Endothelial cell (in vitro differentiated cells): ENCODE data around the gene UNC119B. TPM values are rescaled to one million over a fixed set of nuclear protein-coding genes. Genes with fewer than 3 reads are reported as not detected.

Experiments
- DNase-seq: peaks from one replicate; pipeline ENCODE4 v3.0.0; 2021; ENCODE audit warnings: low spot score
- H3K27ac Mint-ChIP-seq: one replicate; pipeline ENCODE4 v1.8.0; 2021; ENCODE audit warnings: mixed read lengths, inconsistent platforms; ENCODE audit not compliant: unreplicated experiment
- H3K27me3 Mint-ChIP-seq: one replicate; pipeline ENCODE4 v1.8.0; 2021; ENCODE audit warnings: mild to moderate bottlenecking, moderate library complexity, mixed read lengths, inconsistent platforms; ENCODE audit not compliant: unreplicated experiment
- H3K36me3 Mint-ChIP-seq: one replicate; pipeline ENCODE4 v1.8.0; 2021; ENCODE audit warnings: mild to moderate bottlenecking, low read depth, mixed read lengths, inconsistent platforms; ENCODE audit not compliant: unreplicated experiment
- H3K4me1 Mint-ChIP-seq: one replicate; pipeline ENCODE4 v1.8.0; 2021; ENCODE audit warnings: mild to moderate bottlenecking, mixed read lengths, inconsistent platforms; ENCODE audit not compliant: unreplicated experiment
- H3K4me3 Mint-ChIP-seq: one replicate; pipeline ENCODE4 v1.8.0; 2021; ENCODE audit warnings: mild to moderate bottlenecking, mixed read lengths, inconsistent platforms; ENCODE audit not compliant: unreplicated experiment
- H3K9me3 Mint-ChIP-seq: one replicate; pipeline ENCODE4 v1.8.0; 2021; ENCODE audit warnings: mixed read lengths, inconsistent platforms; ENCODE audit not compliant: unreplicated experiment
- CTCF ChIP-seq: fragments of 200-600 bp; sonication (generic); IDR thresholded peaks from one replicate; pipeline ENCODE4 v1.5.0; 2021; ENCODE audit warnings: antibody characterized with exemption; ENCODE audit not compliant: unreplicated experiment
- total RNA-seq: library from RNA; stranded (reverse); fragmentation: NEBNext Ultra II Directional; extraction: Animal tissue kit (Norgen Biotek cat#: 25700); gene quantifications from one replicate; pipeline ENCODE4 v1.2.1, GENCODE V29; 2021; ENCODE audit not compliant: unreplicated experiment

UNC119B gene
- total RNA-seq, 1 donor from 2014 or later, result 35.0 TPM

- peak; percentile 82 for TF ChIP-seq CTCF
- H3K4me1 Mint-ChIP-seq, result peaks cover 17% of the 10 kb centered on the region
- peak; percentile 77 for DNase-seq
- H3K4me3 Mint-ChIP-seq, result no peak overlapping the region
- peaks cover 12% of the 10 kb centered on the region for H3K27me3 Mint-ChIP-seq
- H3K36me3 Mint-ChIP-seq, result peaks cover 21% of the 10 kb centered on the region
- H3K27ac Mint-ChIP-seq, result no peak overlapping the region
- no peaks in the 10 kb centered on the region for H3K9me3 Mint-ChIP-seq
These were observed 3.7 kb downstream of the UNC119B start for GRCh38 chr12:120713861-120714482.

DNA sequence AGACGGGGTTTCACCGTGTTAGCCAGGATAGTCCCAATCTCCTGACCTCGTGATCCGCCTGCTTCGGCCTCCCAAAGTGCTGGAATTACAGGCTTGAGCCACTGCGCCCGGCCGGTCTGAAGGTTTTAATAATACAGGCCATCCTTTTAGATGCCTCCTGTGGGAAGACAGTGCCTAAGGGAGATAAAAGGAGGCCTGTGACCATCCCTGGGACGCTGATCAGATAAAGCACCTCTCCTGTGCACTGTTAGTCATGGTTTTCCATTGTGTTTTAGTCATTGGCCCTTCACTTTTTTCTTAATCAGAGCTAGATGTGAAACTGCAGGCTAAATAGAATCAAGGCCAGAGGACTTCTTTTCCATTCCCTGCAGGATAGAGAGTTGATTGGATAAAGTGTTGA is 7.8 kb downstream of the UNC119B start:
- Mint-ChIP-seq H3K27me3 (peaks cover 5% of the 10 kb centered on the region), H3K36me3 (peaks cover 56% of the 10 kb centered on the region), H3K4me1 (peaks cover 10% of the 10 kb centered on the region), H3K9me3 (no peaks in the 10 kb centered on the region), H3K27ac (no peak overlapping the region), H3K4me3 (peak overlapping the region; percentile 44)
- TF ChIP-seq CTCF, result no peak
- DNase-seq, result no peak

- no peak overlapping the region for H3K4me3 Mint-ChIP-seq
- peaks cover 10% of the 10 kb centered on the region for H3K4me1 Mint-ChIP-seq
- TF ChIP-seq CTCF, result no peak
These were observed 8.8 kb downstream of the UNC119B start for GRCh38 chr12:120719072-120719471.

GRCh38 chr12:120719496-120720233 is 9.4 kb downstream of the UNC119B start:
- DNase-seq, result no peak

More at GRCh38 chr12:120719072-120719471, 8.8 kb downstream of the UNC119B start:
- peaks cover 6% of the 10 kb centered on the region for H3K27me3 Mint-ChIP-seq
- DNase-seq, result no peak
- peaks cover 58% of the 10 kb centered on the region for H3K36me3 Mint-ChIP-seq
- no peak overlapping the region for H3K27ac Mint-ChIP-seq
- H3K9me3 Mint-ChIP-seq, result no peaks in the 10 kb centered on the region

More at GRCh38 chr12:120719496-120720233, 9.4 kb downstream of the UNC119B start:
- Mint-ChIP-seq H3K27ac (no peak overlapping the region), H3K27me3 (peaks cover 6% of the 10 kb centered on the region), H3K4me1 (peaks cover 11% of the 10 kb centered on the region), H3K4me3 (peak overlapping the region; percentile 37), H3K36me3 (peaks cover 56% of the 10 kb centered on the region), H3K9me3 (no peaks in the 10 kb centered on the region)
- TF ChIP-seq CTCF, result no peak
